CD4-positive, alpha-beta T cell treated with Interleukin-15 for 4 hours (primary cell): ENCODE results near the gene ELMOD2.

Experiments used
- DNase-seq: peaks from one replicate; pipeline ENCODE4 v3.0.0-alpha.2; 2020; ENCODE audit warnings: low spot score

The ELMOD2 gene

DNA sequence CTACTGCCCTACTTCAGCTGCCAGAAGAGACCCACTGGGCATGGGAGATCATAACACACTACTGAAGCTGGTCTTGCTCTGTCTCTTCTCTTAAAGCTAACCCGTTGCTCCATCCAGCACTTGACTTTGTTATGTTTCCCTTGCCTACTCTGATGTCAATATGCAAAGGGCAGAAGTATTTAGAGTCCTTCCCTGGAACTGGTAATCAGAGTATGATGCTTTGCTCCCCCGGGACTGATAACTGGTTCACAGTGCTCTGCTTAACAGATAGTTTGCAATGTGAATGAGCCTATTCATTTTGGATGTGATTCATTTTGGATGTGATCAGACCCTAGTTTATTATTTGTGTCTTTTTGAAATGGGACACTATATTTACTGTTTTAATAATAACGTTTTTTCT is 57.1 kb downstream of the ELMOD2 start:
- DNase-seq: no peak

DNA sequence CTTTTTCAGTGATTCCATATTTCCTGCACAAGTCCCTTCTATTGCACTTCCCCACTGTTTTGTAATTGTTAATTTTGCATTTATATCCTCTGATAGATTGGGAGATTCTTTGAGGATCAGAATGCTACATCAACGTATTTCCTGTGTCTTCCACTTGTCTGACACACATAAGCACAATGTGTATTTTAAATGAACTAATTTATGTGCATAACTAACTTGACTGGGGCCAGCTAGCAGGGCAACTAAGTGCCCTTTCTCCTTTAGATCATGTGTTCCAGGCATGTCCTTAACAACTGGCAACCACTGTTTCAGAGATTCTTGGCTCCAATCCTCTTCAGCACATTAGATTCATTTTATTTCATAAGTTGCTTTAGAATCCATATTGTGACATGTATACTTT is 60.5 kb downstream of the ELMOD2 start:
- no peak for DNase-seq

GRCh38 chr4:140595065-140595464 is 71.1 kb downstream of the ELMOD2 start:
- DNase-seq: no peak

GRCh38 chr4:140600408-140600807 is 76.4 kb downstream of the ELMOD2 start:
- DNase-seq: no peak

DNA sequence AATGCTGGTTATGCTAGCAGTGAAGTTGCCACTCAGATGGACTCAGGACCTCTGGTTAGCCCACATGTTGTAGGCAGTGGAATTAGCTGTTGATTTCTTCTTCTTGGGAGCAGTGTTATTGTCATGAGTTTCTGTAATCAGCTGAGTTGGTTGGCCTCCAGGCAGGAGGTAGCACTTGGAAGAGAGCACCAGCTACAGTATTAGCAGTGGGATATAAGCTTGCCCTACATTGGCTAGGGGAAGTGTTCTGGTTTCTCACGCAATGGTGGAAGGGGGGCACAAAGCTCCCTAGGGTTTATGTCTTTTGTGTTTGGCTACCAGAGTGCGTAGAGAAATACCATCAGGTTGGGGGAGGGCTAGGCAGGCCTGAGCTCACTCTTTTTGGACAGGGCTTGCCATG is 78.7 kb downstream of the ELMOD2 start:
- no peak for DNase-seq

GRCh38 chr4:140603286-140603685 is 79.3 kb downstream of the ELMOD2 start:
- DNase-seq: no peak
